Measurements from ENCODE around the gene RB1. TPM values are rescaled to one million over a fixed set of nuclear protein-coding genes. Genes with fewer than 3 reads are reported as not detected.

The RB1 gene
- total RNA-seq, 2 donors from 2014 or later = 18.7 to 20.1 TPM

GRCh38 chr13:48383384-48383783 is 79.8 kb downstream of the RB1 start:
- Mint-ChIP-seq H3K9me3 (no peaks in the 10 kb centered on the region), H3K27ac (no peak overlapping the region), H3K27me3 (ENCODE audit: insufficient read depth) (no peaks in the 10 kb centered on the region), H3K36me3 (ENCODE audit: low read depth) (peaks cover 6% of the 10 kb centered on the region), H3K4me1 (no peaks in the 10 kb centered on the region), H3K4me3 (no peak overlapping the region)
- Histone ChIP-seq H3K36me3 (ENCODE audit: control insufficient read depth, insufficient read depth, low read length) (no peaks in the 10 kb centered on the region), H3K9me3 (ENCODE audit: control insufficient read depth, low read length) (no peaks in the 10 kb centered on the region), H3K4me3 (ENCODE audit: low read length) (no peak overlapping the region), H3K9ac (ENCODE audit: extremely low read depth, low read length, poor library complexity, severe bottlenecking) (no peak overlapping the region), H3K27me3 (ENCODE audit: control insufficient read depth, insufficient read depth, low read length, poor library complexity, severe bottlenecking) (no peaks in the 10 kb centered on the region), H3K27ac (ENCODE audit: low read depth, low read length) (no peak overlapping the region), H3K4me1 (ENCODE audit: control insufficient read depth, insufficient read depth, low read length) (no peaks in the 10 kb centered on the region)
- no peak for DNase-seq
- 93% methylated on average over 2 of the region's 2 CpGs; no CpG with 5 or more reads in 1 of the 2 experiments for WGBS, 2 experiments (ENCODE audit: insufficient coverage in 1 of 2, insufficient read length in 1 of 2)
- no peak for TF ChIP-seq CTCF (conservative IDR thresholded peaks at IDR 0.05)

- TF ChIP-seq CTCF (conservative IDR thresholded peaks at IDR 0.05) = no peak
- WGBS, 2 experiments (ENCODE audit: insufficient coverage in 1 of 2, insufficient read length in 1 of 2) = 91 to 98% methylated on average over 6 to 8 of the region's 8 CpGs
- H3K27ac Mint-ChIP-seq = no peak overlapping the region
Observed at GRCh38 chr13:48386816-48387215, 83.3 kb downstream of the RB1 start.

GRCh38 chr13:48391257-48391656 is 87.7 kb downstream of the RB1 start:
- no peak for DNase-seq
- Histone ChIP-seq H3K4me1 (ENCODE audit: control insufficient read depth, insufficient read depth, low read length) (no peaks in the 10 kb centered on the region), H3K4me3 (ENCODE audit: low read length) (no peak overlapping the region), H3K36me3 (ENCODE audit: control insufficient read depth, insufficient read depth, low read length) (no peaks in the 10 kb centered on the region), H3K9ac (ENCODE audit: extremely low read depth, low read length, poor library complexity, severe bottlenecking) (no peak overlapping the region), H3K27me3 (ENCODE audit: control insufficient read depth, insufficient read depth, low read length, poor library complexity, severe bottlenecking) (no peaks in the 10 kb centered on the region), H3K9me3 (ENCODE audit: control insufficient read depth, low read length) (no peaks in the 10 kb centered on the region), H3K27ac (ENCODE audit: low read depth, low read length) (no peak overlapping the region)
- Mint-ChIP-seq H3K4me3 (no peak overlapping the region), H3K4me1 (no peaks in the 10 kb centered on the region), H3K27ac (no peak overlapping the region), H3K36me3 (ENCODE audit: low read depth) (peaks cover 35% of the 10 kb centered on the region), H3K9me3 (peaks cover 16% of the 10 kb centered on the region), H3K27me3 (ENCODE audit: insufficient read depth) (no peaks in the 10 kb centered on the region)
- 85 to 97% methylated on average over 2 to 3 of the region's 3 CpGs for WGBS, 2 experiments (ENCODE audit: insufficient coverage in 1 of 2, insufficient read length in 1 of 2)
- no peak for TF ChIP-seq CTCF (conservative IDR thresholded peaks at IDR 0.05)

More at GRCh38 chr13:48386816-48387215, 83.3 kb downstream of the RB1 start:
- no peaks in the 10 kb centered on the region for H3K36me3 ChIP-seq (ENCODE audit: control insufficient read depth, insufficient read depth, low read length)
- Mint-ChIP-seq H3K4me3 (no peak overlapping the region), H3K4me1 (no peaks in the 10 kb centered on the region), H3K27me3 (ENCODE audit: insufficient read depth) (no peaks in the 10 kb centered on the region), H3K9me3 (no peaks in the 10 kb centered on the region), H3K36me3 (ENCODE audit: low read depth) (no peaks in the 10 kb centered on the region)
- H3K27me3 ChIP-seq (ENCODE audit: control insufficient read depth, insufficient read depth, low read length, poor library complexity, severe bottlenecking) = no peaks in the 10 kb centered on the region
- no peak for DNase-seq
- H3K4me3 ChIP-seq (ENCODE audit: low read length) = no peak overlapping the region
- H3K9ac ChIP-seq (ENCODE audit: extremely low read depth, low read length, poor library complexity, severe bottlenecking) = no peak overlapping the region
- H3K27ac ChIP-seq (ENCODE audit: low read depth, low read length) = no peak overlapping the region
- H3K9me3 ChIP-seq (ENCODE audit: control insufficient read depth, low read length) = no peaks in the 10 kb centered on the region
- no peaks in the 10 kb centered on the region for H3K4me1 ChIP-seq (ENCODE audit: control insufficient read depth, insufficient read depth, low read length)
